ENCODE results near the gene PTPRH. TPM values are rescaled to one million over a fixed set of nuclear protein-coding genes. Genes with fewer than 3 reads are reported as not detected.

The PTPRH gene
- total RNA-seq, 1 experiment from 2014 or later: 11.7 TPM

DNA sequence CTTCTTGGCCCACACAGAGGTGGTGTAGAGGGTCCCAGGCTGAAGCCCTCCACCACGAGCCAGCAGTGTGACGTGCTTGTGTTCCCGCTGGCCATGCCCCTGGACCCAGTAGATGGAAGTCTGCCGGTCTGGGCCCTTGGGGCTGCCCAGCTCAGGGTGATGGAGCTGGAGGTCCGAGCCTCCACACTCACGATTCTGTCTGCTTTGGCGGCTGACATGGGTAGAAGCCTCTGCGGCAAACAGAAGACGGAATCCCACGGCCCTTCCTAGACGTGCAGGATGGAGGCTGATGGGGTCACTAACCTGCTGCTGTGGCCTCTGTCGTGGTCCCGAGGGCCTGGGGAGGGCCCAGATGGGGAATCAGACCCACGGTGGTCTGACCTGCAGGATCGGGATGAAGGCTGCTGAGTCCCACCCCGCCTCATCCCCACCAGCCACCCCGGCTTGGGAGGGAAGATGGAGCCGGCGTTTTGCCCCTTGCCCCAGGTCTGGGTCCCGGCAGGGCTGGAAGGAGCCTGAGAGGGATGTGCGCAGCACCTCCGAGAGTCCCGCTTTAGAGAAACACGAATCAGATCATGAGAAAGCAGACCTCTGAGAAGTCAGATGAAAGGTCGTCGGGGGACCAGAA, 14.9 kb upstream of the PTPRH start:
- Histone ChIP-seq H4K20me1 (ENCODE audit: insufficient read depth) (peaks cover 28% of the 10 kb centered on the region), H3K4me2 (no peak overlapping the region), H3F3A (ENCODE audit: insufficient read depth, low read depth) (peaks cover 24% of the 10 kb centered on the region; the same call in 1 of the 2 replicates), H3K9me2 (ENCODE audit: insufficient read depth) (no peaks in the 10 kb centered on the region), H3K27me3 (ENCODE audit: insufficient read depth, low read depth) (no peaks in the 10 kb centered on the region), H3K4me3 (no peak overlapping the region), H3K36me3 (ENCODE audit: low read depth) (no peaks in the 10 kb centered on the region), H3K79me2 (ENCODE audit: low read depth) (no peaks in the 10 kb centered on the region), H3K27ac (no peak overlapping the region), H3K4me1 (replicated peaks; ENCODE audit: insufficient read depth) (no peaks in the 10 kb centered on the region), H3K9me3 (ENCODE audit: insufficient read depth, low read depth) (no peaks in the 10 kb centered on the region; the same call in 1 of the 2 replicates), H2AFZ (no peak overlapping the region)
- TF ChIP-seq, protein P1, sequence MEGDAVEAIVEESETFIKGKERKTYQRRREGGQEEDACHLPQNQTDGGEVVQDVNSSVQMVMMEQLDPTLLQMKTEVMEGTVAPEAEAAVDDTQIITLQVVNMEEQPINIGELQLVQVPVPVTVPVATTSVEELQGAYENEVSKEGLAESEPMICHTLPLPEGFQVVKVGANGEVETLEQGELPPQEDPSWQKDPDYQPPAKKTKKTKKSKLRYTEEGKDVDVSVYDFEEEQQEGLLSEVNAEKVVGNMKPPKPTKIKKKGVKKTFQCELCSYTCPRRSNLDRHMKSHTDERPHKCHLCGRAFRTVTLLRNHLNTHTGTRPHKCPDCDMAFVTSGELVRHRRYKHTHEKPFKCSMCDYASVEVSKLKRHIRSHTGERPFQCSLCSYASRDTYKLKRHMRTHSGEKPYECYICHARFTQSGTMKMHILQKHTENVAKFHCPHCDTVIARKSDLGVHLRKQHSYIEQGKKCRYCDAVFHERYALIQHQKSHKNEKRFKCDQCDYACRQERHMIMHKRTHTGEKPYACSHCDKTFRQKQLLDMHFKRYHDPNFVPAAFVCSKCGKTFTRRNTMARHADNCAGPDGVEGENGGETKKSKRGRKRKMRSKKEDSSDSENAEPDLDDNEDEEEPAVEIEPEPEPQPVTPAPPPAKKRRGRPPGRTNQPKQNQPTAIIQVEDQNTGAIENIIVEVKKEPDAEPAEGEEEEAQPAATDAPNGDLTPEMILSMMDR (conservative IDR thresholded peaks at IDR 0.05): no peak
- no peak for TF ChIP-seq EZH2 (IDR thresholded peaks at IDR 0.05; ENCODE audit: low read depth)
- ChIA-PET POLR2A (ENCODE audit: unreplicated experiment) (no interaction called here), CTCF (no interaction called here)
- intact Hi-C loops (cut with micrococcal nuclease; ENCODE audit: unreplicated experiment): no loop called here
- no TSS peak for BruUV-seq (replicated peaks)
- no peak for DNase-seq

DNA sequence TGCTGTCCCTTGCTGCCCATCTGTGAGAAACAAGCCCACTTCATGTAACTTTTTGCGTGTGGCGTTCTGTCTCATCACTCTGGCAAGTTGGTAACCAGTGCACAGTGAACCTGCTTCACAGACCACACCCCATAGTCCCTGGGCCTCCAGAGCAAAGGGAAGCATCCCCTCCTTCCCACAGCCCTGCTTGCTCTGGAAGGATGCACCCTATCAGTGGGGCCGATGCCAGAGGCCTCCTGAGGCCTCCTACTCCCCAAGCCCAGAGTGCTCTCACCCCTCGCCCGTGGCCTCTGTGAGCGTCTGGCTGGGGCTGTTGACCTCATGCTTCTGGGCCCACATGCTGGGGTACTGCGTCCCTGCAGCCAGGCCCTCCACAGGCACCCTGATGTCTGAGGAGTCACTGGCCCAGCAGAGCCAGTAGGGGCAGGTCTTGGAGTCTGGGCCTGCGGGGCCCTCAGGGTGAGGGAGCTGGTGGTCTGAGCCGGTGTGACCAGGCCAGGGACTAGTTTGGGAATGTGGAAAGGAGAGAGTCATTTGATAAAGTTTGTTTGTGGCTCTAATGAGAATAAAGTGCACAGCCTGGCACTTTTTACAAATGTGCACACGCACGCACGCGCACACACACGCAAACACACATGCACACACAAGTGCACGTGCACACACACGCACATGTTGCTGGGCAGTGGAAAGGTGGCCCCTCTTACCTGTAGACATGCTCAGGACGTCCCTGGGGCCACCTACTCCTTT, 14.2 kb upstream of the PTPRH start:
- Histone ChIP-seq H3K4me3 (no peak overlapping the region), H3K4me2 (no peak overlapping the region), H4K20me1 (ENCODE audit: insufficient read depth) (peaks cover 21% of the 10 kb centered on the region), H3K79me2 (ENCODE audit: low read depth) (no peaks in the 10 kb centered on the region), H3K9me2 (ENCODE audit: insufficient read depth) (no peaks in the 10 kb centered on the region), H3F3A (ENCODE audit: insufficient read depth, low read depth) (peaks cover 24% of the 10 kb centered on the region; the same call in 1 of the 2 replicates), H2AFZ (no peak overlapping the region), H3K27ac (no peak overlapping the region), H3K27me3 (ENCODE audit: insufficient read depth, low read depth) (no peaks in the 10 kb centered on the region), H3K4me1 (replicated peaks; ENCODE audit: insufficient read depth) (no peaks in the 10 kb centered on the region), H3K36me3 (ENCODE audit: low read depth) (no peaks in the 10 kb centered on the region), H3K9me3 (ENCODE audit: insufficient read depth, low read depth) (no peaks in the 10 kb centered on the region; the same call in 1 of the 2 replicates)
- POLR2A ChIA-PET (ENCODE audit: unreplicated experiment): no interaction called here
- CTCF ChIA-PET: no interaction called here
- DNase-seq: no peak
- no TSS peak for BruUV-seq (replicated peaks)
- TF ChIP-seq, protein P1 (conservative IDR thresholded peaks at IDR 0.05): no peak
- no peak for TF ChIP-seq EZH2 (IDR thresholded peaks at IDR 0.05; ENCODE audit: low read depth)
- intact Hi-C loops (cut with micrococcal nuclease; ENCODE audit: unreplicated experiment): no loop called here

DNA sequence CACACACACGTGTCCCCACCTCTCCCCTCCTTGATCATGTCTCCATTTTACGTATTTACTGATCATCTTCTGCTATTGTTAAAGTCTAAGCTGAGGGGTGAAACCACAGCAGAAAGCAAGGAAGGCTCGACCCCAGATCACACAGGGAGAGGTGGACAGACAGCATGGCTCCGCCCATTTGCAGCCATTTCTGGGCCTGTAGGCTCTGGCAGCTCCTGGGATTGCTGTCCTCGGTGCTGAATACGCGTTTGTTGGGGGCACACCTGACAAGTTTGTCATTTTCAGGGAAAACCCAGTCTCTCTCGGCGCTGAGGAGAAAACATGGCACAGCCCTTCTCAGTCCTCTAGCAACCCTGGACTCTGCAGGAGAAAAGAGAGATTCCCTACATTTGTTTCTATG, 11.2 kb upstream of the PTPRH start:
- no peak overlapping the region for H3K4me2 ChIP-seq
- H3K9me2 ChIP-seq (ENCODE audit: insufficient read depth): no peaks in the 10 kb centered on the region
- no peak overlapping the region for H2AFZ ChIP-seq
- no peaks in the 10 kb centered on the region for H3K79me2 ChIP-seq (ENCODE audit: low read depth)
- ChIA-PET CTCF (no interaction called here), POLR2A (ENCODE audit: unreplicated experiment) (no interaction called here)
- no peak for DNase-seq
- BruUV-seq (replicated peaks): no TSS peak
- peaks cover 15% of the 10 kb centered on the region for H3K4me1 ChIP-seq (replicated peaks; ENCODE audit: insufficient read depth)
- no peak overlapping the region for H3K27ac ChIP-seq
- TF ChIP-seq, protein P1 (conservative IDR thresholded peaks at IDR 0.05): no peak
- no peak for TF ChIP-seq EZH2 (IDR thresholded peaks at IDR 0.05; ENCODE audit: low read depth)
- H3K4me3 ChIP-seq: no peak overlapping the region
- H4K20me1 ChIP-seq (ENCODE audit: insufficient read depth): no peaks in the 10 kb centered on the region
- no peaks in the 10 kb centered on the region; the same call in 1 of the 2 replicates for H3K9me3 ChIP-seq (ENCODE audit: insufficient read depth, low read depth)
- H3K27me3 ChIP-seq (ENCODE audit: insufficient read depth, low read depth): no peaks in the 10 kb centered on the region
- H3K36me3 ChIP-seq (ENCODE audit: low read depth): no peaks in the 10 kb centered on the region
- intact Hi-C loops (cut with micrococcal nuclease; ENCODE audit: unreplicated experiment): no loop called here
- H3F3A ChIP-seq (ENCODE audit: insufficient read depth, low read depth): peaks cover 43% of the 10 kb centered on the region

Data from PC-9 (cell line).